GM12878 (cell line): ENCODE results near the gene ENPP7. TPM values are rescaled to one million over a fixed set of nuclear protein-coding genes. Genes with fewer than 3 reads are reported as not detected.

Experiments
- ATAC-seq: fragments of 200-7000 bp; cut with Tn5 transposase; 3 replicates; pipeline ENCODE4 v1.9.1; 2020; ENCODE audit warnings: mild to moderate bottlenecking, moderate library complexity
- BruUV-seq: library from RNA; stranded (reverse); fragments of 400-500 nt; replicated peaks from 2 replicates; lab custom pipeline; 2021; lab: Mats Ljungman, UMichigan
- CTCF ChIA-PET: fragments of 300-600 bp; sonication (Branson Sonifier 250); formaldehyde crosslinking; extraction: SDS; loops from one replicate; lab custom pipeline; 2021; ENCODE audit warnings: inconsistent platforms; lab: Yijun Ruan, JAX
- POLR2A ChIA-PET: fragments of 350-600 bp; formaldehyde crosslinking; extraction: SDS; loops from one replicate; lab custom pipeline; 2021; ENCODE audit warnings: inconsistent platforms; lab: Charles Lee
- RAD21 ChIA-PET: fragments of 300-600 bp; sonication (Branson Sonifier 250); formaldehyde crosslinking; loops from one replicate; lab custom pipeline; 2023; ENCODE audit warnings: antibody characterized with exemption; ENCODE audit not compliant: unreplicated experiment; lab: Charles Lee
- SMC1A ChIA-PET: fragments of 300-600 bp; sonication (Branson Sonifier 250); formaldehyde crosslinking; loops from one replicate; lab custom pipeline; 2023; ENCODE audit not compliant: unreplicated experiment, uncharacterized antibody; lab: Charles Lee
- DNase-seq: peaks from one replicate; pipeline ENCODE4 v3.0.0-alpha.2; 2011; ENCODE audit warnings: low read depth, low spot score
- FAIRE-seq: peaks from 3 replicates; lab custom pipeline; 2011; peaks lifted over from hg19 to GRCh38; lab: Jason Lieb, UNC
- H2AFZ ChIP-seq: 2 replicates; pipeline ENCODE4 v1.6.0; 2011; ENCODE audit warnings: low read depth, low read length, control low read depth; ENCODE audit not compliant: control insufficient read depth
- H3K27ac ChIP-seq: 2 replicates; pipeline ENCODE4 v1.5.1; 2011; ENCODE audit warnings: control low read depth; ENCODE audit not compliant: control insufficient read depth, insufficient read depth
- H3K27me3 ChIP-seq, 2 experiments: replicated peaks in 1 of 2; 2 replicates each; pipeline versions ENCODE4 v1.6.0 to v1.6.1; 2011; ENCODE audit warnings: low read length in 1 of 2; ENCODE audit not compliant: control insufficient read depth in 2 of 2, insufficient read depth in 2 of 2
- H3K36me3 ChIP-seq, 2 experiments: 2 replicates each; pipeline ENCODE4 v1.5.1; 2011; ENCODE audit warnings: low read length in 1 of 2; ENCODE audit not compliant: control insufficient read depth in 2 of 2, insufficient read depth in 2 of 2
- H3K4me1 ChIP-seq: 2 replicates; pipeline ENCODE4 v1.6.1; 2011; ENCODE audit warnings: mild to moderate bottlenecking, low read length, moderate library complexity, mixed read lengths; ENCODE audit not compliant: control insufficient read depth, insufficient read depth
- H3K4me2 ChIP-seq: 2 replicates; pipeline ENCODE4 v1.6.0; 2011; ENCODE audit warnings: control low read depth; ENCODE audit not compliant: control insufficient read depth, insufficient read depth
- H3K4me3 ChIP-seq: fragments of 200-600 bp; sonication (generic); 2 replicates; pipeline ENCODE4 v1.5.1; 2016
- H3K79me2 ChIP-seq: 2 replicates; pipeline ENCODE4 v1.6.0; 2011; ENCODE audit warnings: low read length; ENCODE audit not compliant: control insufficient read depth, insufficient read depth
- H3K9ac ChIP-seq: 2 replicates; pipeline ENCODE4 v1.8.0; 2011; ENCODE audit warnings: low read length, control low read depth, mixed read lengths; ENCODE audit not compliant: control insufficient read depth, insufficient read depth
- H3K9me3 ChIP-seq: replicated peaks from 3 replicates; pipeline ENCODE4 v1.5.1; 2011; ENCODE audit warnings: mild to moderate bottlenecking, low read length; ENCODE audit not compliant: control insufficient read depth, insufficient read depth
- H4K20me1 ChIP-seq: 2 replicates; pipeline ENCODE4 v1.6.0; 2011; ENCODE audit not compliant: control insufficient read depth, insufficient read depth
- ELK1 ChIP-seq: IDR thresholded peaks from 2 replicates; pipeline ENCODE4 v1.6.1; 2012; ENCODE audit warnings: low read depth, low read length, improper control_type of control experiment
- WGBS: methylation state at CpG from one replicate; pipeline ENCODE4 v1.1.6; 2016; ENCODE audit warnings: low lambda C conversion rate; ENCODE audit not compliant: insufficient replicate concordance, insufficient coverage; ENCODE audit errors: missing lambda C conversion rate; 5-methylcytosine and 5-hydroxymethylcytosine counted together
- in situ Hi-C: fragments of 300-500 bp; cut with MboI; formaldehyde crosslinking; loops from 9 replicates; pipeline ENCODE4 v1.14.3; 2018; ENCODE audit warnings: mixed read lengths
- intact Hi-C: fragments of 100-400 bp; cut with micrococcal nuclease; formaldehyde crosslinking; loops from one replicate; pipeline ENCODE4 v1.14.2; 2022; ENCODE audit not compliant: unreplicated experiment
- polyA plus RNA-seq, 11 experiments: library from polyadenylated mRNA; depleted of rRNA in 4 of 11; unstranded in 6 of 11; stranded (reverse) in 5 of 11; fragments of >200 nt; fragmentation: Nextera tagmentation in 4 of 11; fragmentation: Illumina TruSeq in 1 of 11; extraction: Ambion mirVana in 4 of 11; extraction: Trizol in 1 of 11; gene quantifications; 1 replicate in 1 of 11; 2 replicates in 10 of 11; pipeline versions ENCODE4 v1.2.1 to v1.2.3, GENCODE V29; 2011 to 2016; ENCODE audit warnings: inconsistent platforms in 2 of 11, missing spikeins in 2 of 11, low read depth in 1 of 11
- total RNA-seq, 4 experiments: library from RNA; depleted of rRNA in 3 of 4; stranded (reverse); fragments of >200 nt in 3 of 4; fragmentation: Illumina TruSeq in 1 of 4; extraction: Trizol in 1 of 4; gene quantifications; 2 replicates each; pipeline versions ENCODE4 v1.2.1 to v1.2.3, GENCODE V29; 2013 to 2021
- TF ChIP-seq, protein P1 (sequence below): fragments of 450-650 bp; IDR thresholded peaks from 2 replicates; pipeline ENCODE4 v1.6.1; 2016; ENCODE audit warnings: mild to moderate bottlenecking, moderate library complexity, borderline replicate concordance

ENPP7 gene
- total and polyA plus RNA-seq, 10 of the 15 experiments (the other 5 are each of a cell fraction or from before 2014, with no cell fraction given), result 0.04 to 0.41 (median 0.18) TPM; not detected in 1

DNA sequence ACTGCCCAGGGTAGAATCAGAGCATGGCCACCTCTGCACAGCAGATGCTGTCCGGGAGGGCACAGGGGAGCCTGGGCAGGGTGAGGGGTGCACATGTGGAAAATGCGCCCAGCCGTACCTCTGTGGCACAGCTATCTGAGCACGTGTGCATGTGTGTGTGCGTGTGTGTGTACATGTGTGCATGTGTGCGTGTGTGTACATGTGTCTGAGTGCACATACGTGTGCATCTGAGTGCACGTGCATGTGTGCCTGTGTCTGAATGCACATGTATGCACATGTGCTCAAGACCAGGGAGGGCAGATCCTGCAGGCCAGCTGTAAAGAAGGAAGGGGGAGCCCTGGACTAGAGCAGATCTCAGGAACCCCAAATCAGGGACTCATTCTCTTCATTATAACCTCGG, 37.3 kb upstream of the ENPP7 start:
- Histone ChIP-seq H2AFZ (no peak overlapping the region), H3K4me3 (no peak overlapping the region), H3K9me3 (no peaks in the 10 kb centered on the region), H3K27me3 (no peaks in the 10 kb centered on the region; a peak in 1 of 4 replicates), H3K27ac (no peak overlapping the region), H4K20me1 (no peaks in the 10 kb centered on the region), H3K4me2 (no peak overlapping the region), H3K9ac (no peak overlapping the region), H3K36me3 (no peaks in the 10 kb centered on the region), H3K79me2 (no peaks in the 10 kb centered on the region), H3K4me1 (peaks cover 6% of the 10 kb centered on the region)
- ChIA-PET SMC1A (interaction anchor here (0.5 kb wide), 1 partner anchor 660 kb away, joined by 3 read pairs; no protein-coding TSS in a partner anchor), RAD21 (no interaction called here), CTCF (no interaction called here), POLR2A (no interaction called here)
- in situ Hi-C loops (no loop called here), intact Hi-C loops (no loop called here)
- FAIRE-seq (no peak), DNase-seq (no peak), ATAC-seq (no peak)
- WGBS, result 20% methylated on average over 9 of the region's 9 CpGs
- no peak for TF ChIP-seq ELK1
- TF ChIP-seq, protein P1, sequence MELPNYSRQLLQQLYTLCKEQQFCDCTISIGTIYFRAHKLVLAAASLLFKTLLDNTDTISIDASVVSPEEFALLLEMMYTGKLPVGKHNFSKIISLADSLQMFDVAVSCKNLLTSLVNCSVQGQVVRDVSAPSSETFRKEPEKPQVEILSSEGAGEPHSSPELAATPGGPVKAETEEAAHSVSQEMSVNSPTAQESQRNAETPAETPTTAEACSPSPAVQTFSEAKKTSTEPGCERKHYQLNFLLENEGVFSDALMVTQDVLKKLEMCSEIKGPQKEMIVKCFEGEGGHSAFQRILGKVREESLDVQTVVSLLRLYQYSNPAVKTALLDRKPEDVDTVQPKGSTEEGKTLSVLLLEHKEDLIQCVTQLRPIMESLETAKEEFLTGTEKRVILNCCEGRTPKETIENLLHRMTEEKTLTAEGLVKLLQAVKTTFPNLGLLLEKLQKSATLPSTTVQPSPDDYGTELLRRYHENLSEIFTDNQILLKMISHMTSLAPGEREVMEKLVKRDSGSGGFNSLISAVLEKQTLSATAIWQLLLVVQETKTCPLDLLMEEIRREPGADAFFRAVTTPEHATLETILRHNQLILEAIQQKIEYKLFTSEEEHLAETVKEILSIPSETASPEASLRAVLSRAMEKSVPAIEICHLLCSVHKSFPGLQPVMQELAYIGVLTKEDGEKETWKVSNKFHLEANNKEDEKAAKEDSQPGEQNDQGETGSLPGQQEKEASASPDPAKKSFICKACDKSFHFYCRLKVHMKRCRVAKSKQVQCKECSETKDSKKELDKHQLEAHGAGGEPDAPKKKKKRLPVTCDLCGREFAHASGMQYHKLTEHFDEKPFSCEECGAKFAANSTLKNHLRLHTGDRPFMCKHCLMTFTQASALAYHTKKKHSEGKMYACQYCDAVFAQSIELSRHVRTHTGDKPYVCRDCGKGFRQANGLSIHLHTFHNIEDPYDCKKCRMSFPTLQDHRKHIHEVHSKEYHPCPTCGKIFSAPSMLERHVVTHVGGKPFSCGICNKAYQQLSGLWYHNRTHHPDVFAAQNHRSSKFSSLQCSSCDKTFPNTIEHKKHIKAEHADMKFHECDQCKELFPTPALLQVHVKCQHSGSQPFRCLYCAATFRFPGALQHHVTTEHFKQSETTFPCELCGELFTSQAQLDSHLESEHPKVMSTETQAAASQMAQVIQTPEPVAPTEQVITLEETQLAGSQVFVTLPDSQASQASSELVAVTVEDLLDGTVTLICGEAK, result no peak
- no TSS peak for BruUV-seq
